NCI-H2227 treated with DMSO at 0.1 percent for 48 hours (cell line): Measurements from ENCODE around the gene PIEZO2.

Experiments used
- DNase-seq: peaks from one replicate; lab custom pipeline; 2025; lab: John Stamatoyannopoulos, UW

The PIEZO2 gene

DNA sequence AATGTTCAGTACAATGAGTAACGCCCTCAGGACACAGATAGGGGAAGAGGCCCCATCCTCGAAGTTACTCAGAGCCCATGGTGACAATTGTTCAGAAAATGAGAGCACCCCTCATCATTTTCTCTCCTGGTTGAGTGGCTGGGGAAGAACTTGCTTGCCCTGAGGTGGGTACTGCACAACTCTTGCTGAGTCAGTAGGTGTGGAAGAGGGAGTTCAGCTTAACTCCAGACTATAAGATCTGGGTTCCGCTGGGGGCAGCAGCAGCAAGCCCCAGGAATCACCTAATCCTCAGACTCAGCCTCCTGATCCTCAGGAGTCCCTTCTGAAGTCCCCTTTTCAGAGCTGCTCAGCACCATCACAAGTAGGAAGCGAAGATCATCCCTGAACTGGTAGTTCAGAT, 123.7 kb downstream of the PIEZO2 start:
- no peak for DNase-seq

DNA sequence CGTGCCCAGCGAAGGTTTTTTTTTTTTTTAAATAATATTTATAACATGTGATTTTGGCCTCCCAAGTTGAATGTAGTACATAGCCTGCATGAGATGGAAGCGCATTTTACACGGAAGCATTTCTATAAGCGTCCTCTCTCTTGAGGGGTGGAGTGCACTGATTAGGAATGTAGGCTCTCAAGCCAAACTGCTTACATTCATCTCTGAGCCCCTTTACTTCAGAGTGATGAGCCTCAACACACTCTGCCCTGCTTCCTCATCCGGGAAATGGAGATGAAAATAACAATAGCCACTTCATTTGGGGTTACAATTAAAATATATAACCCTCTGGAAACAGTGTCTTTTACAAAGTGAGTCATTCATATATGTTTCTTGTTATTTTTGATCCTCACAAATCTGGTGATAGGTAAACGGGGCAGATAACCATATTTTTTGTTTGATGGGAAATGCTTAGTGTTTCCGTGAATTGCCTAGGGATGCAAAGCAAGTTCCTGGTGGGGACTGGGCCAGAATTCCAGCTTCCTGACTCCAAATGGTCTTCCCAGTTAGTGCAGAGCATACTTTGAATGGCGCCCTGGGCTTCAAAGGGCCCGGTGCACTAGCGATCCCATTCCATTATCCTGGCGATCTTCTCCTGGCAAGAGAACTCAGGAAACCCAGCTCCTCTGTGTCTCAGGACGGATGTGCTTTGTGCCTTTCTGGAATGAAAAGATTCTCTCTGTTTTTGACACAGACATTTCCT, 124.3 kb downstream of the PIEZO2 start:
- DNase-seq: no peak

DNA sequence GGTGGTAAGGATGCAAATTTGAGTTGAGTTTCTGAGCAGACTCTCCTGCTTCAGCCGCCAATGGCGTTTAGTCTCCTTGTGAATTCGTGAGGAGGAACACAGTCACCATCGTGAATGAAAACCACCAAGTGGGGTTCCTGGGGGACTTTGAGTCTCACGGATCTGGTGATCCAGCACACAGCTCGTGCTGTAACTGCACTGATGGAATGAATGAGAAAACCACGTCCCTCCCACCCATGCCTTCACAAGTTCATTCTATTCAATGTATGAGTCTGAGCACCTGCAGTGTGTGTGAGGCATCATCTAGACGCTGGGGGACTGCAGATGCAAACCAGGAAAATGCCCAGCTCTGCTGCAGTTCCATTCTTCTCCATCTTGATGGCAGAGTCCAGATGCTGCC, 127.9 kb downstream of the PIEZO2 start:
- DNase-seq: no peak

DNA sequence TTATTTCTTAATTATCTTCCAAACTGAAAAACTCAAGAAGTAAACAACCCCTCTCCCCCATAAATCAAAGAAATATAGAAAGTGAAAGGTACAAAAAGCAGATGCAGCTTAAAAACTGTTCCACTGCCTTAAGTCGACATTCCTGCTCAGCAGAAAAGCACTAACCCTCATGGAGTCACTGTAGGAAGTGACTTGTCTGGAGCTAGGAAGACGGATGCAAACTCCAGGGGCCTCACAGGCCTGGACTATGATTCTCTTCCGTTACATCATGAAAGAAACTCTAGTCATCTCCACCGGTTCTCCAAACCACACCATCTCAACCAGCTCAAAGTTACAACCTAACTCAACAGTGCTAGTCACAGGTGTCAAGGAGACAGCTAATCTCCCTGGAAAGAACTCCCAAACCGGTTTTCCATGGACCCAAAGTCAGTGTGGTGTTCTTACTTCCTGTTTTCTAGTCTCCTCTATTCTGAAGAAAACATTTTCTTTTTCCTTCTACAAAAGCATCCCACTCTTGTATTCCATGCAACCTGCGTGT, 128.4 kb downstream of the PIEZO2 start:
- no peak for DNase-seq

DNA sequence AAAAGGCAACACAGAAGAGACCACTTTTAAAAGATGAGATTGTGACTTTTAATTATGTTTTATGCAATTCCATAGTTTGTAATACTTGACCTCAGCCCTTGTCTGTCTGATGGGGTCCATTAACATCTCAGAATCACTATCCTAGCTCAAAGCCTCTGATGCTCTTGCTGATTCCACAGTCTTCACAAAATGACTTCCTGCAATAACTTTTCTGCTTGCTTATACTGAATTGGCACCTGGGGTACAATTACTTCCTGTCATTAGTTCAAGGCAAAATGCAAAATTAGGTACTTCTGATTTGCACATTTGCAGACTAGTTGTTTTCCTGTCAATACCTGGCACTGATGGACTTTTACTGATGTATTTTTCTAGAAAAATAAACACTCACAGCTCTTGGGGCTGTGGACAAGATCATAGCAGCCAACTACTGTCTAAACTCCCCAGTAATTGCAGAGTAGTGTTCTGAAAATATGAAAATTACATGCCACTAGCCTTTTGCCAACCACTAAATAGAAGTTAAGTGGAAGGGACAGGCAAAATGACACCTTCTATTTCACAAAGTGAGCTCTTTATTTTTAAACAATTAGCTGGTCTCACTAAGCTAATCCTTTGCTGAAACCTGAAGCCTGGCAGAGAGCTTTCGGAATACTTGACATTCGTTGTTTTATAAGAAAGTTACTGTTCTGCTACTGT, 129.1 kb downstream of the PIEZO2 start:
- no peak for DNase-seq

DNA sequence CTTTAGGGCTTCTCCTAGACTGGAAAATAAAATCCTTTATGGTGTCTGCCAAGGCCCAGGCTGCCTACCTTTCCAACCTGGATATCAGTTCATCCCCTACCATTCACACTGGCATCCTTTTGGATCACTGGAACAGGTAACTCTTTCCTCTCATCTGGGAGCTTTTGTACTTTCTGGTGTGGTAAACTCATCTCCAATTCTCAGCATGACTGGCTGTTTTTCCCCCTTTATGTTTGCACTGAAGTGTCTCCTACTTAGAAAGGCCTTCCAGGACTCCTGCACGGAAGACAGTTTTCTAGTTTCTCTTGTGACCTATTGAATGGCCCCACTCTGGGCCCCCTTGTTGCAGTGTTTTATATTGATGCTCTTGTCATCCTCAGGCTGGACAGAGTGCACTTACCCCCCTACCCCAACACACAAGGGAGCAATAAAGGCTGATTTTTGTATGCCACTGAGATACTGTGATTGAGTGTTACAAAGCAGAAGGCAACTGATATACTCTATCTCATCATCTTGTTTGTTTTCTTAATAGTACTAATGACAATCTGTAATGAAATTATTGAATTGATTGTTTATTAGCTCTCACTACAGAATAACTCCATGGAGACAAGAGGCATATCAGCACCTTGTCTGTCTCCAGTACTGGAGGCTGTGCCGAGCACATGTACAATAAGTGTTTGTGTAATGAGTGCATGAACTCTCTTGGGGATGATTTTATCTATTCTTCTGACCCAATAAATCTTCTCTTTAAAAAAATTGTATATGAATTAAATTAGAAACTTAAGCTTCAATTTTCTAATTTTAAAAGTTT, 129.9 kb downstream of the PIEZO2 start:
- DNase-seq: no peak

DNA sequence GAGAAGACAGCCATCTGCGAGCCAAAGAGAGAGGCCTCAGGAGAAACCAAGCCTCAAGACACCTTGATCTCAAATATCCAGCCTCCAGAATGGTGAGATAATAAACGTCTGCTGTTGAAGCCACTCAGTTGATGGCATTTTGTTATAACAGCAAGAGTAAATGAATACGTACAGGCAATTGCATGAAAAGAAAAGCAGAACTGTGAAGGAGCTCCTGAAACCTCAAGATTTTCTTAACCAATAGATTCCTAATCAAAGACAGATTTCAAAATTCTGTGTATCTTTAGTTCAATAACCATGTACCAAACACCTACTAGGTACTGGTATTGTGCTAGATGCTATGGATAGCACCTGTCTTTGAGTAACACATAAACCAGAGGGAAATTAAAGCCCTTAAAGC, 139.5 kb downstream of the PIEZO2 start:
- DNase-seq: no peak

DNA sequence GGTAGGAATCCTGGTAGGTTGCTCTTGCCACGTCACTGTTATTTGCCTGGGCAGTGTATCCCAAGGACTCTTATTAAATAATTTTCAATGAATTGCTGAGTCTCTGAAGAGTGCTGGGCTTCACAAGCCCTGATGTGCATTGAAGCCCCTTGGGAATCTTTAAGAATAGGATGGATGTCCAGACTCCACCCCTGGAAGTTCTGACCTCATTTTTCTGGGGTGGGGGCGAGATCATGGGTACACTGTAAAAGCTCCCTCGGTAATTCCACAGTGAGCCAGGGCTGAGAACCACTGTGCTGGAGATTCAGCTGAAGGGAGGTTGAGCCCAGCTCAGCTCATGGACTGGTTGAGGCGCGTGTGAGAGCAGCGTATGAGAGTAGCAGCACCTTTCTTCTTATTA, 140.2 kb downstream of the PIEZO2 start:
- DNase-seq: no peak

DNA sequence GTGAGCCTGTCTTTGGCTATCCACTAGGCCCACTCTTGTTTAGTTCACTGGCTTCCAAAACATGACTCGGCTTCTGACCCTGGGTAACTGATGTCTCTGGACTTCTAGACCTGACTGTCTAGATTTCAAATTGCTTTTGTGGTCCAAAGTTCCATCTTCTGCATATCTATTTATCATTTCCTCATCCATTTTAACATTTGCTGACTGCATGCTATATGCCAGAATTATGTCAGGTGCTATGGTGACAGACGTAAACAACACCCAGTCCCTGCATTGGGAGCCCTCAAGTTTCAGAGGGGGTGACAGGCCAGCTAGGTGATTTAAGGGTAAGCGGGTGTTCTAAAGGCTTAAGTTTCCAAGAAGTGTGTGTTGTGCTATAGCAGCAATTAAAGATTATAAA, 140.9 kb downstream of the PIEZO2 start:
- no peak for DNase-seq

DNA sequence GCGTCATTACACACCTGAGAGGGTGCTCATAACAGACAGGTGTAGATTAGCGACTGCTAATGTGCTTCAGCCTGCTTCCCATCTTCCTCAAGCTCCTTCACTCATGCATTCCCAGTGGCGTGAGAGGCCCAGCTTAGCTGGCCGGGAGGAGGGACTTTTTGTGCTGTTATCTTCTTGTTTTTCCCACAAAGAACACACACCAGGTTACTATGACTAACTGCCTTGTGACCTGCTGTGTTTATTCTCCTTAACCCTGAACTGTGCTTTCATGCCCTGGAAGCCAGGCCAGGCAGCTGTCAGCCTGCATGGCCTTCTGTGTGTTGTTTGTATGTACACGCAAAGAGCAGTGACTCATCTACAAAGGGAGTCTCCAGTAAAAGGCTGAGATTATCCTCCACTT, 143.8 kb downstream of the PIEZO2 start:
- no peak for DNase-seq

DNA sequence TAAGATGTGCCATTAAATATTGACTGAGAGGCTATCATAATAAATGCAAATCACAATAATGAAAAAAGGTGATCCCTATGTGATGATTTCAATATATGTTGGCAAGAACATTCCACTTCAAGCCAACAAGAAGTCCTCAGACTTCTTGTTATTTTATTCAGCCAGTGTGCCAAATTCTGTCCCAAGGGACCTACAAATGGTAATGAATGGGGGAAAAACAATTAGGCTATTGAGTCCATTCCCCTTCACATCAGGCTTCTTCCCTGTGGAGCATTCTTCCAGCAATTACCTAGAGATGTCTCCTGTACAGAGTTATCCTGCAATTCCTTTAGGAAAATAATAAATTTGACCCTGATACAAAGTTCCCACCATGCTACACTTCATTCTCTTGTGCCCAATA, 144.4 kb downstream of the PIEZO2 start:
- DNase-seq: no peak

DNA sequence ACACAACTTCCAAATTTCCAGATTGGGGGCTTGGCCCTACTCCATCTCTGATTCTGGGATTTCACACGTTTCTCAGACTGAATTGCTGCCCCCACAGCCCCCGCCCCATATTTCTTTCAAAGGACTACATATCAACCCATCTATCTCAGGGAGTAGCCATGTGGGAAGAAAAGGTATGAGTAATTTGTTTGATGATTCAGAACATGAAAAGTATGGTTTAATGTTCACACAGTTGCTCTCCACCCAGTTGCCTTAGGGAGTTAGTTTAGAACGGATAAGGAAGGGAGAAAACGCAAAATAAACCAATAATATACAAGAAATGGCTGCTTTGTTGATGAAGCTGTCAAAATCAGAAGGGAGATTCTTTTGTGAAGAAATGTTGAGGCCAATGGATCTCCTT, 145.1 kb downstream of the PIEZO2 start:
- DNase-seq: no peak

DNA sequence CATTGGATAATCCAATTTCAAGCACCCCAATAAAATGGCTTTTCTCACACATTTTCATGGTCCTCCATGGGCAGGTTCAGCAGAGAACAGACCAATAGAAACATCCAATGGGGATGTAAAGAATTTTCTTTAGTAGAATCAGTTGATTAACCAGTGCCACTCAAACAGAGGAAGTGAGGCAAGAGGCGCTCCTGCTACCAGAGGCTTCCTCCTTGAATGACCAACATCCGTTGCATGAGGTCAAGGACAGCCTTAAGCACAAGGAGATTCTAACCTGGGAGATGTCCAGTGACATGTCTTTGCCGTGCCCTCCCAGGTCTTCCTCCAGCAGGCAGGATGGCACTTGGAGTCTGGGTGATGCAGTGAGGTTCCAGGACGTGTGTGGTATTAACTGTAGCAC, 146.6 kb downstream of the PIEZO2 start:
- no peak for DNase-seq

DNA sequence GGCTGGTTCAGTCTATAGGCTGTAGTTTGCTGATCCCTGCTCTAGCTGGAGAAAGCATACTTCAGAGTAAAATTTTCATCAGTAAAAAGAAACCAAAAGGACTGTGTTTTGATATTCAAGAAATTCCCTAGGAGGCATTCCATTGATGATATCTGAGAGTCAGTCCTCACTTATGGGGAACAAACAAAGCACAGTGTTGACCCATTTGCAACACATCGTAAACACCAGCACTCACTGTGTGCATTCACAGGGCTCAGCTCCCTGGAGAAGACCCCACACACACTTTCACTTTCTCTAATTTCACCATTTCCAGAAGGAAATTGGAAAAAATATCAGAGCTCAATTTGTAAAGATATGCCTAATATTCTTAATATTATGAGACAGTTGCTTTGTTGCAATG, 147.1 kb downstream of the PIEZO2 start:
- no peak for DNase-seq

DNA sequence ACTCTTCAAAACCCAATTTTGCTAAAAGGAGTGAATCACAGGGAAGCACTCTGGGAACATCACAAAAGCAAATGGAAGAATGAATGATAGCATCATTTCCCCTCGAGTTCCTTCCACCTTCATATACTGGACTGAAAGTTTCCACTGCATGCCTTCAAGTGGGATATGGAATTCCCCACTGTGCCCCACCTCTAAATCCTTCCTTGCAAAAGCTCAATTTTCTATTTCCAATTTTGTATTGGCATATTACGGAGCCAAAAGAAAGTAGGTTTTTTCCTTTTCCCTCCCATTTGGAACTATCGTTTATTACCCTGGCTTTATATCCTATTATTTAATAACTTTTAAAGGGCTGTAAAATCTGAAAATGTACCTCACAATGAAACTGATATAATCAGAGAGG, 149.3 kb downstream of the PIEZO2 start:
- DNase-seq: no peak

DNA sequence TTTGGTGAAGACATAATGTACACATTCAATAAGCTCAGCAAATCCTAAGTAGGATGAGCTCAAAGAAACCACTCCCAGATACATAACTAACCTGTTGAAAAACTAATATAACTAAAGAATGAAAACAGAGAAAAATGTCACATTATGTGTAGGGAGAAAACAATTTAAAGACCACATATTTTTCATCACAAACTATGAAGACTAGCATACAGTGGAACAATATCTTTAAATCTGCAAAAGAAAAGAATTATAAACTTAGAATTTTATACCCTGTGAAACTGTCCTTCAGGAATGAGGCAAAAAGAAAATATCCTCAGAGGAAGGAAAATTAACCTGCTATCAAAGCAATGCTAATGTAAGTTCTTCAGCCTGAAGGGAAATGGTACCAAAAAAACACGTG, 151.5 kb downstream of the PIEZO2 start:
- DNase-seq: no peak

DNA sequence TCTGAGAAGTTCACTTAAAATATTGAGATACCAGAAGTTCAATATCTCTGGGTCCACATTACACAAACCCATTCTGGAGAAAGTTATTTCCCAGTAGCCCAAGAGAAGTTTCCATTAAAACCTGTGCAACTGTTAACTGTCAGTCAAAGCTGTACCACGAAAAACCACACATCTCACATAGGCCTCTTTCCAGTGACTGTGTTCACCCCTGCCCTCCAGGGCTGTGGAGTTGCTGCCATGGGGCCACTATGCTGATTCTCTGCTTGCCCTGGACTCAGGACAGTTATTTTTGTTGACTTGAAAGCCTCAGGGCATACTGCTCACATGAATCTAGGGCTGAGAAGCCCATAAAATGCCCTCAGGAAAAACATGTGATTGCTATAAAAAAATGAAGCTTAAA, 153.8 kb downstream of the PIEZO2 start:
- DNase-seq: no peak

DNA sequence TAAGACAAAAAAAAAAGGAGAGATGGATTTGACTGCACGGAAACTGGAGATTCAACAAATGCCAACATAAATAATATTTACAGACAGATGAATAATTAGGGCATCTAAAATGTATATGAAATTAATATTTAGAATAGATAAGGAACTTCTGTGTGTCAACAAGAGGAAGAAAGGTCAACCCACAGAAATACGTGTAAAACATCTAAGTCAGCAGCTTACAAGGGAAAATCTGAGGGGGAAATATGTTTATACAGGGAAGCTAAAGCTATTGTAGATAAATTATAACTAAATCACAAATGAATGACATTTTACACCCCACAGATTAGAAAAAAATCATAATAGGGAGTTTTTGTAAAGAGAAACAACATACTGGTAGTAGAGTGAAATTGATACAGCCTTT, 159.9 kb downstream of the PIEZO2 start:
- DNase-seq: no peak

DNA sequence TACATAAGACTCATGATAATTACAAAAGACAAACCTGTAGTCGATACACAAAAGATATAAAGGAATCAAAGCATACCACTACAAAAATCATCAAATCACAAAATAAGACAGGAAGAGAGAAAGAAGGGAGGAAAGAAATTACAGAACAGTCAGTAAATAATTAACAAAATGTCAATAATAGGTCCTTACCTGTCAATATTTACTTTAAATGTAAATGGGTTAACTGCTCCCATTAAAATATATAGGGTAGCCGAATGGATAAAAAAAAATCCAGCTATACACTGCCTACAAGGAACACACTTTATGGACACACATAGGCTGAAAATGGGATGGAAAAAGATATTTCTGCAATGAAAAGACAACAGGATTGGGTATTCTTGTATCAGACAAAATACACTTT, 163.7 kb downstream of the PIEZO2 start:
- DNase-seq: no peak

DNA sequence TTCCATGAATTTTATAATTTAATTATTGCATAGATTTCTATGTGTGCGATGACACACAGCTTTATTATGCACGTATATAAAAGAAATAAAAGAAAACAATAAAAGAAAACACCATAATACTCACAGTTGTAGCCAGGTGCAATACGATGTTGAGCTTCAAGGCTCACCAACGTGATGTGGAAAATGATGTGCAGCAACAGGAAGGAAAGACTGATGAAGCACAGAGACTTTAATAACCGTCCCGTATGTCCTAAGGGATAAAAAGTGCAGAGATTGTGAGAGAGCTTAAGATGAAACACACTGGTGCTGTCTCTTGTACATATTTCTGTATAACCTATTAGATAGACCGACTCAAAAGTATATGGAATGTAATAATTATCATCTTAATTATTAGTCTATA, 170.0 kb downstream of the PIEZO2 start:
- DNase-seq: no peak

DNA sequence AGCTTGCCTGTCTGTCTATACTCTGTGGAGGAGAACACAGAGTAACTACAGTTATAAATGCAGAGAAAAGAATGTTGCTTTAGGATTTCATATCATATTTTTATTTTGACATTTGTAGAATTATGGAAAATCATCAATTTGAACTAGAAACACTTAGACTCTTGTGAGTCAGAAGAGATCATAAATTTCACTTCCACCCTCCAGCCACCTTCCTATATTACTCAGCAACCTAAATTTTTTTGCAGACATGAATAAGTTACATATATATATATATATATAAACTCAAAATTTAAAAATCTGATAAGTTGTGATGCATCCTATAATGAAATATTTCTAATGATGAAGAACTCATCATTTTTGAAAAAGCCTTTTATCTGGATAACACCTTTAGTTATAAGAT, 172.3 kb downstream of the PIEZO2 start:
- DNase-seq: no peak

DNA sequence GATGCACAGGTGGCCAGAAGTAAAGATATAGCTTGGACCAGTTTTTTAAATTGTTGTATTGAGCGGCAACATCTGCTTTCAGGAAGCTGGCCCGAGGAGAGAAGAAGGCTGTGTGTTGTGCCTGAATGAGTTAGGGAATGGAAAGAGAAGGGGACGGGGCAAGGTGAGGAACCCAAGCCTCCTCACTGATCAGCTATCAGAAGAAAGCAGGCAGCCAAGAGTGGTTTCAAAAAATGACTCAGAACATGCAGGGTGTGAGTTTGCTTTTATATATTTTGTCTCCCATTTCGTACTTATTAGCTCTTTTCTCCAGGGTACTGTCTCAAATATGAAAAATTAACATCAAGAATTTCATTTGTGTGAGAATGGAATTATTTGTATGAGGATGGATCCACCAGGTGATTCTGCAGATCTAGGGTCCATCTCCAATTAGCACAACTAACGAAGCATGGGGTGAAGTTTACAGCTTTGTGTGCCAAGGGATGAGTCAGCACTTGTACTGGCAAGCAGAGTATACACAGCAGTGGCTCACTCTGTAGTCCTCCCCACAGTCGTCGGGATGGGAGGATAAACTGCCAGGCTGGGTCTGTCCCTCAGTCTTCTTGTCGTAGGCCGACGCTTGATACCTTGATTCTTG, 175.7 kb downstream of the PIEZO2 start:
- DNase-seq: no peak
